Smooth muscle cell (in vitro differentiated cells): Measurements from ENCODE around the gene GRXCR1. TPM values are rescaled to one million over a fixed set of nuclear protein-coding genes. Genes with fewer than 3 reads are reported as not detected.

ENCODE experiments used
- DNase-seq: peaks from one replicate; lab custom pipeline; 2025; ENCODE audit not compliant: unreplicated experiment; lab: John Stamatoyannopoulos, UW
- H2AFZ ChIP-seq: fragments of 200-600 bp; sonication (generic); 2 replicates; pipeline ENCODE4 v1.6.0; 2016; ENCODE audit warnings: antibody characterized with exemption, low read depth, mild to moderate bottlenecking
- H3F3A ChIP-seq: fragments of 200-600 bp; sonication (generic); 2 replicates; pipeline ENCODE4 v1.6.0; 2017; ENCODE audit warnings: antibody characterized with exemption, low read depth
- H3K27ac ChIP-seq: fragments of 200-600 bp; sonication (generic); 2 replicates; pipeline ENCODE4 v1.5.1; 2016; ENCODE audit warnings: low read depth, mild to moderate bottlenecking
- H3K27me3 ChIP-seq: fragments of 200-600 bp; sonication (generic); 2 replicates; pipeline ENCODE4 v1.6.1; 2016; ENCODE audit warnings: low read depth, mild to moderate bottlenecking
- H3K36me3 ChIP-seq: fragments of 200-600 bp; sonication (generic); 2 replicates; pipeline ENCODE4 v1.5.1; 2016; ENCODE audit warnings: low read depth
- H3K4me1 ChIP-seq: fragments of 200-600 bp; sonication (generic); 2 replicates; pipeline ENCODE4 v1.5.1; 2016; ENCODE audit warnings: low read depth
- H3K4me2 ChIP-seq: fragments of 200-600 bp; sonication (generic); 2 replicates; pipeline ENCODE4 v1.6.0; 2016; ENCODE audit warnings: mild to moderate bottlenecking
- H3K4me3 ChIP-seq: fragments of 200-600 bp; sonication (generic); 2 replicates; pipeline ENCODE4 v1.5.1; 2016; ENCODE audit warnings: mild to moderate bottlenecking
- H3K79me2 ChIP-seq: fragments of 200-600 bp; sonication (generic); 2 replicates; pipeline ENCODE4 v1.6.0; 2016; ENCODE audit warnings: low read depth, mild to moderate bottlenecking
- H3K9ac ChIP-seq: fragments of 200-600 bp; sonication (generic); 2 replicates; pipeline ENCODE4 v1.6.0; 2016; ENCODE audit warnings: low read depth
- H3K9me3 ChIP-seq: fragments of 200-600 bp; sonication (generic); replicated peaks from 2 replicates; pipeline ENCODE4 v1.5.1; 2016; ENCODE audit warnings: low read depth
- H4K20me1 ChIP-seq: fragments of 200-600 bp; sonication (generic); 2 replicates; pipeline ENCODE4 v1.6.0; 2016; ENCODE audit warnings: low read depth
- CTCF ChIP-seq: fragments of 200-600 bp; sonication (generic); IDR thresholded peaks from 2 replicates; pipeline ENCODE4 v1.5.1; 2017; ENCODE audit warnings: borderline replicate concordance, mild to moderate bottlenecking, antibody characterized with exemption; ENCODE audit not compliant: insufficient read depth, poor library complexity, severe bottlenecking
- WGBS: methylation state at CpG from one replicate; pipeline ENCODE4 v1.1.7; 2016; ENCODE audit warnings: low lambda C conversion rate; 5-methylcytosine and 5-hydroxymethylcytosine counted together
- polyA plus RNA-seq: library from polyadenylated mRNA; unstranded; fragments of >200 nt; fragmentation: Nextera tagmentation; extraction: Ambion mirVana; gene quantifications from 2 replicates; pipeline ENCODE4 v1.2.1, GENCODE V29; 2016
- total RNA-seq: library from RNA; depleted of rRNA; stranded (reverse); fragments of >200 nt; gene quantifications from 2 replicates; pipeline ENCODE4 v1.2.3, GENCODE V29; 2014

Gene GRXCR1
- total and polyA plus RNA-seq, 2 experiments from 2014 or later = not detected

GRCh38 chr4:42955746-42956505 lies 63.4 kb downstream of the GRXCR1 start:
- Histone ChIP-seq H2AFZ (no peak overlapping the region), H3K36me3 (no peaks in the 10 kb centered on the region)
- 85% methylated on average over 5 of the region's 5 CpGs for WGBS

GRCh38 chr4:42965326-42965725 lies 72.8 kb downstream of the GRXCR1 start:
- WGBS = 44% methylated on average over 2 of the region's 2 CpGs
- TF ChIP-seq CTCF = peak; percentile 28
- no peak overlapping the region for H3K9ac ChIP-seq
- no peaks in the 10 kb centered on the region for H3K9me3 ChIP-seq
- no peaks in the 10 kb centered on the region for H3K79me2 ChIP-seq
- no peak overlapping the region for H3K4me3 ChIP-seq
- no peaks in the 10 kb centered on the region for H3K27me3 ChIP-seq
- H3K27ac ChIP-seq = no peak overlapping the region
- H3K4me1 ChIP-seq = no peaks in the 10 kb centered on the region
- no peaks in the 10 kb centered on the region for H3F3A ChIP-seq
- no peak for DNase-seq
- H3K4me2 ChIP-seq = no peak overlapping the region
- H2AFZ ChIP-seq = no peak overlapping the region
- H3K36me3 ChIP-seq = no peaks in the 10 kb centered on the region
- no peaks in the 10 kb centered on the region for H4K20me1 ChIP-seq

More at GRCh38 chr4:42955746-42956505, 63.4 kb downstream of the GRXCR1 start:
- Histone ChIP-seq H3K4me1 (no peaks in the 10 kb centered on the region), H3K79me2 (no peaks in the 10 kb centered on the region), H3K4me2 (no peak overlapping the region), H3K9ac (no peak overlapping the region), H4K20me1 (no peaks in the 10 kb centered on the region), H3K27ac (no peak overlapping the region), H3F3A (no peaks in the 10 kb centered on the region), H3K4me3 (no peak overlapping the region), H3K9me3 (no peaks in the 10 kb centered on the region), H3K27me3 (no peaks in the 10 kb centered on the region)
- TF ChIP-seq CTCF = no peak
- no peak for DNase-seq

- Histone ChIP-seq H3K27me3 (no peaks in the 10 kb centered on the region), H2AFZ (no peak overlapping the region), H3K4me3 (no peak overlapping the region), H3K9me3 (peaks cover 5% of the 10 kb centered on the region), H3K4me1 (no peaks in the 10 kb centered on the region), H3K27ac (no peak overlapping the region), H4K20me1 (no peaks in the 10 kb centered on the region), H3K9ac (no peak overlapping the region), H3F3A (no peaks in the 10 kb centered on the region), H3K79me2 (no peaks in the 10 kb centered on the region), H3K4me2 (no peak overlapping the region), H3K36me3 (no peaks in the 10 kb centered on the region)
- TF ChIP-seq CTCF = no peak
- no peak for DNase-seq
Measured at GRCh38 chr4:42985976-42986375, 93.5 kb downstream of the GRXCR1 start.

GRCh38 chr4:42995343-42995944 lies 102.9 kb downstream of the GRXCR1 start:
- H3K4me1 ChIP-seq = no peaks in the 10 kb centered on the region
- H3K27me3 ChIP-seq = peaks cover 7% of the 10 kb centered on the region
- no peak overlapping the region for H3K27ac ChIP-seq
- H3K79me2 ChIP-seq = no peaks in the 10 kb centered on the region
- H3K9ac ChIP-seq = no peak overlapping the region
- no peak overlapping the region for H3K4me2 ChIP-seq
- H2AFZ ChIP-seq = no peak overlapping the region
- no peaks in the 10 kb centered on the region for H3F3A ChIP-seq
- no peaks in the 10 kb centered on the region for H3K9me3 ChIP-seq
- no peak for DNase-seq
- WGBS = 39% methylated on average over 6 of the region's 6 CpGs
- H3K36me3 ChIP-seq = no peaks in the 10 kb centered on the region
- no peaks in the 10 kb centered on the region for H4K20me1 ChIP-seq
- H3K4me3 ChIP-seq = no peak overlapping the region
- TF ChIP-seq CTCF = peak; percentile 80
